ENCODE data around the gene SBF1.

DNA sequence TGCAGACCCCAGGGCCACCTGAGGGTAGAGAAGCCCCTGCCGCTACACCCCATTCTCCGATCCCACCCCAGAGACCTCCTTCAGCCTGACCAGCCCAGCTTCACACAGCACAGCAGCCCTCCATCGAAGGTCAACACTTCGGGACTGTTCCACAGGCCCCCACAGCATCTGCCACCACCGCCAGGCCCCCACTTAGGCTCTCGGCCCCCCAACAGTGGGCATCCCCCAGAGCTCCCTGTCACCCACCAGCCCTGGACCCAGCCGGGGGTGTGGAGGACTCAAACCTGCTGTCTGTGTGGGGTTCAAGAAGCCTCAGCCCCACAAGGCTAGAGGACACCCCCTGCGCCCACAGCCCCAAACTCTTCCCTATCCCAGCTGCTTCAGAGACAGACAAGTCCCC, 6.2 kb downstream of the SBF1 start:
- TF ChIP-seq, protein P1, sequence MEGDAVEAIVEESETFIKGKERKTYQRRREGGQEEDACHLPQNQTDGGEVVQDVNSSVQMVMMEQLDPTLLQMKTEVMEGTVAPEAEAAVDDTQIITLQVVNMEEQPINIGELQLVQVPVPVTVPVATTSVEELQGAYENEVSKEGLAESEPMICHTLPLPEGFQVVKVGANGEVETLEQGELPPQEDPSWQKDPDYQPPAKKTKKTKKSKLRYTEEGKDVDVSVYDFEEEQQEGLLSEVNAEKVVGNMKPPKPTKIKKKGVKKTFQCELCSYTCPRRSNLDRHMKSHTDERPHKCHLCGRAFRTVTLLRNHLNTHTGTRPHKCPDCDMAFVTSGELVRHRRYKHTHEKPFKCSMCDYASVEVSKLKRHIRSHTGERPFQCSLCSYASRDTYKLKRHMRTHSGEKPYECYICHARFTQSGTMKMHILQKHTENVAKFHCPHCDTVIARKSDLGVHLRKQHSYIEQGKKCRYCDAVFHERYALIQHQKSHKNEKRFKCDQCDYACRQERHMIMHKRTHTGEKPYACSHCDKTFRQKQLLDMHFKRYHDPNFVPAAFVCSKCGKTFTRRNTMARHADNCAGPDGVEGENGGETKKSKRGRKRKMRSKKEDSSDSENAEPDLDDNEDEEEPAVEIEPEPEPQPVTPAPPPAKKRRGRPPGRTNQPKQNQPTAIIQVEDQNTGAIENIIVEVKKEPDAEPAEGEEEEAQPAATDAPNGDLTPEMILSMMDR (conservative IDR thresholded peaks at IDR 0.05) = no peak
- TF ChIP-seq ZFX (IDR thresholded peaks at IDR 0.05) = no peak

Measured in C4-2B (cell line).